SK-N-SH treated with all-trans-retinoic acid at 6 μM for 48 hours (cell line): Measurements from ENCODE around the gene FKTN.

ENCODE experiments used
- ATAC-seq: fragments of 200-7000 bp; cut with Tn5 transposase; 3 replicates; pipeline ENCODE4 v1.9.1; 2020; ENCODE audit warnings: mild to moderate bottlenecking, moderate library complexity
- ARNTL ChIP-seq: fragments of 450-650 bp; formaldehyde crosslinking; IDR thresholded peaks from 2 replicates; pipeline ENCODE4 v1.5.0; 2020; ENCODE audit warnings: low read depth, mild to moderate bottlenecking, moderate library complexity, borderline replicate concordance
- BACH2 ChIP-seq: fragments of 250-450 bp; sonication (Bioruptor Pico); IDR thresholded peaks from 2 replicates; pipeline ENCODE4 v1.9.0; 2021; ENCODE audit warnings: mild to moderate bottlenecking, borderline replicate concordance
- CREB5 ChIP-seq: fragments of 250-450 bp; sonication (Bioruptor Pico); IDR thresholded peaks from 2 replicates; pipeline ENCODE4 v1.5.1; 2020; ENCODE audit warnings: low read depth, mild to moderate bottlenecking, moderate library complexity
- CSDC2 ChIP-seq: fragments of 250-450 bp; sonication (Bioruptor Pico); IDR thresholded peaks from 2 replicates; pipeline ENCODE4 v1.5.0; 2020; ENCODE audit warnings: mild to moderate bottlenecking, moderate library complexity
- ESRRG ChIP-seq: fragments of 250-450 bp; sonication (Bioruptor Pico); IDR thresholded peaks from 2 replicates; pipeline ENCODE4 v1.6.1; 2021; ENCODE audit warnings: mild to moderate bottlenecking
- GLIS3 ChIP-seq: fragments of 250-450 bp; sonication (Bioruptor Pico); IDR thresholded peaks from 2 replicates; pipeline ENCODE4 v1.5.0; 2020; ENCODE audit warnings: mild to moderate bottlenecking, moderate library complexity
- ISL1 ChIP-seq: fragments of 250-450 bp; sonication (Bioruptor Pico); IDR thresholded peaks from 2 replicates; pipeline ENCODE4 v2.1.2; 2022; ENCODE audit warnings: mild to moderate bottlenecking, moderate library complexity
- OSR1 ChIP-seq: fragments of 250-450 bp; sonication (Bioruptor Pico); IDR thresholded peaks from 2 replicates; pipeline ENCODE4 v1.8.0; 2022; ENCODE audit warnings: moderate library complexity, mild to moderate bottlenecking, inconsistent platforms
- PATZ1 ChIP-seq: fragments of 250-450 bp; sonication (Bioruptor Pico); IDR thresholded peaks from 2 replicates; pipeline ENCODE4 v1.8.0; 2020; ENCODE audit warnings: mild to moderate bottlenecking, moderate library complexity, borderline replicate concordance
- PPARA ChIP-seq: fragments of 250-450 bp; sonication (Bioruptor Pico); IDR thresholded peaks from 2 replicates; pipeline ENCODE4 v1.5.0; 2020; ENCODE audit warnings: mild to moderate bottlenecking, borderline replicate concordance
- RARB ChIP-seq: fragments of 250-450 bp; sonication (Bioruptor Pico); IDR thresholded peaks from 2 replicates; pipeline ENCODE4 v1.8.0; 2021; ENCODE audit warnings: mild to moderate bottlenecking, moderate library complexity
- SNAI2 ChIP-seq: fragments of 250-450 bp; sonication (Bioruptor Pico); IDR thresholded peaks from 2 replicates; pipeline ENCODE4 v1.5.0; 2020; ENCODE audit warnings: mild to moderate bottlenecking, moderate library complexity
- TCF4 ChIP-seq: fragments of 250-450 bp; sonication (Bioruptor Pico); IDR thresholded peaks from 2 replicates; pipeline ENCODE4 v1.8.0; 2021; ENCODE audit warnings: mild to moderate bottlenecking, moderate library complexity, borderline replicate concordance
- TSHZ2 ChIP-seq: fragments of 250-450 bp; sonication (Bioruptor Pico); IDR thresholded peaks from 2 replicates; pipeline ENCODE4 v1.5.0; 2020; ENCODE audit warnings: mild to moderate bottlenecking, moderate library complexity
- ZC3H10 ChIP-seq: fragments of 250-450 bp; sonication (Bioruptor Pico); IDR thresholded peaks from 2 replicates; pipeline ENCODE4 v1.5.1; 2021; ENCODE audit warnings: mild to moderate bottlenecking, moderate library complexity
- ZFP3 ChIP-seq: fragments of 250-450 bp; sonication (Bioruptor Pico); IDR thresholded peaks from 2 replicates; pipeline ENCODE4 v1.5.0; 2020; ENCODE audit warnings: mild to moderate bottlenecking, moderate library complexity
- ZFP30 ChIP-seq: fragments of 450-650 bp; formaldehyde crosslinking; IDR thresholded peaks from 2 replicates; pipeline ENCODE4 v1.5.0; 2022; ENCODE audit warnings: mild to moderate bottlenecking, moderate library complexity
- ZNF565 ChIP-seq: fragments of 450-650 bp; formaldehyde crosslinking; conservative IDR thresholded peaks from 2 replicates; pipeline ENCODE4 v1.5.0; 2020; ENCODE audit warnings: low read depth, mild to moderate bottlenecking, moderate library complexity
- ZNF8 ChIP-seq: fragments of 450-650 bp; formaldehyde crosslinking; IDR thresholded peaks from 2 replicates; pipeline ENCODE4 v1.5.0; 2020; ENCODE audit warnings: mild to moderate bottlenecking, moderate library complexity
- TF ChIP-seq, protein P1 (sequence below): fragments of 250-450 bp; sonication (Bioruptor Pico); IDR thresholded peaks from 2 replicates; pipeline ENCODE4 v1.8.0; 2021; ENCODE audit warnings: low read depth, mild to moderate bottlenecking, moderate library complexity, borderline replicate concordance
- TF ChIP-seq, protein P2 (sequence below): fragments of 250-450 bp; sonication (Bioruptor Pico); IDR thresholded peaks from 2 replicates; pipeline ENCODE4 v1.5.1; 2021; ENCODE audit warnings: mild to moderate bottlenecking, moderate library complexity

Gene FKTN

DNA sequence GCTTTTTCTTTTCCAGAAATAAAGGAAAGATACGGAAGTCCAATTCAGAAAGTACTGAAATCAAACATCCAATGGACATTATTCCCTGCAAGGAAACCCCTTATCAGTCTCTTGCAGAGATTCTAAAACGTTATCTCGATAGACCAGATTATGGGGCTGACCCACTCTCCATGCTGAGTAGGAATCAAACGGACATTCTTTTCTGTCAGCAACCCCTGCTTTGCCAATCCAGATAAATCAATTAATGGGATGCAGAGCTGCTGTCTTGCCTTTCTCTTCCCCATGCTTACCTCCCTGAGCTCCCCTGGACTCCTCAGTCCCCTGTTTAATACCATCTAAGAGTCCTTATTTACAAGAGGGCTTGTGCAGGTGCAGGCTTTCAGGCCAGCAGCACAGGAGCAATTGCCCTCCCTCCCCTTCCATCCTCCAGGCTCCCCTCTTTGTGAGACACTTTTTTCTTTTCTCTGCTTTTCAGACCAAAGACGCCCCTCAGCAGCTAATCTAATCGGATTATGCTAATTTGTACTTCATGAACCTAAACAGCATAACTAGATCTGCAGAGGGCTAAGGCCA is 118.5 kb downstream of the FKTN start:
- ATAC-seq, result no peak
- TF ChIP-seq TSHZ2 (no peak), ZC3H10 (CRISPR knock-in tag) (no peak), ZNF8 (CRISPR knock-in tag) (no peak), OSR1 (CRISPR knock-in tag) (no peak), ZFP30 (CRISPR knock-in tag) (no peak), PPARA (CRISPR knock-in tag) (no peak), ISL1 (no peak), RARB (CRISPR knock-in tag) (no peak), ESRRG (CRISPR knock-in tag) (no peak), CSDC2 (CRISPR knock-in tag) (no peak), ZFP3 (CRISPR knock-in tag) (no peak), ZNF565 (CRISPR knock-in tag) (no peak), GLIS3 (CRISPR knock-in tag) (no peak), SNAI2 (CRISPR knock-in tag) (no peak), TCF4 (CRISPR knock-in tag) (no peak), BACH2 (no peak), CREB5 (CRISPR knock-in tag) (no peak), ARNTL (CRISPR knock-in tag) (no peak), PATZ1 (no peak)
- TF ChIP-seq, protein P1, sequence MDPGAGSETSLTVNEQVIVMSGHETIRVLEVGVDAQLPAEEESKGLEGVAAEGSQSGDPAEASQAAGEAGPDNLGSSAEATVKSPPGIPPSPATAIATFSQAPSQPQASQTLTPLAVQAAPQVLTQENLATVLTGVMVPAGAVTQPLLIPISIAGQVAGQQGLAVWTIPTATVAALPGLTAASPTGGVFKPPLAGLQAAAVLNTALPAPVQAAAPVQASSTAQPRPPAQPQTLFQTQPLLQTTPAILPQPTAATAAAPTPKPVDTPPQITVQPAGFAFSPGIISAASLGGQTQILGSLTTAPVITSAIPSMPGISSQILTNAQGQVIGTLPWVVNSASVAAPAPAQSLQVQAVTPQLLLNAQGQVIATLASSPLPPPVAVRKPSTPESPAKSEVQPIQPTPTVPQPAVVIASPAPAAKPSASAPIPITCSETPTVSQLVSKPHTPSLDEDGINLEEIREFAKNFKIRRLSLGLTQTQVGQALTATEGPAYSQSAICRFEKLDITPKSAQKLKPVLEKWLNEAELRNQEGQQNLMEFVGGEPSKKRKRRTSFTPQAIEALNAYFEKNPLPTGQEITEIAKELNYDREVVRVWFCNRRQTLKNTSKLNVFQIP, result no peak

- no peak for TF ChIP-seq TSHZ2
- no peak for TF ChIP-seq ZFP30 (CRISPR knock-in tag)
- TF ChIP-seq RARB (CRISPR knock-in tag), result no peak
- TF ChIP-seq, protein P2, sequence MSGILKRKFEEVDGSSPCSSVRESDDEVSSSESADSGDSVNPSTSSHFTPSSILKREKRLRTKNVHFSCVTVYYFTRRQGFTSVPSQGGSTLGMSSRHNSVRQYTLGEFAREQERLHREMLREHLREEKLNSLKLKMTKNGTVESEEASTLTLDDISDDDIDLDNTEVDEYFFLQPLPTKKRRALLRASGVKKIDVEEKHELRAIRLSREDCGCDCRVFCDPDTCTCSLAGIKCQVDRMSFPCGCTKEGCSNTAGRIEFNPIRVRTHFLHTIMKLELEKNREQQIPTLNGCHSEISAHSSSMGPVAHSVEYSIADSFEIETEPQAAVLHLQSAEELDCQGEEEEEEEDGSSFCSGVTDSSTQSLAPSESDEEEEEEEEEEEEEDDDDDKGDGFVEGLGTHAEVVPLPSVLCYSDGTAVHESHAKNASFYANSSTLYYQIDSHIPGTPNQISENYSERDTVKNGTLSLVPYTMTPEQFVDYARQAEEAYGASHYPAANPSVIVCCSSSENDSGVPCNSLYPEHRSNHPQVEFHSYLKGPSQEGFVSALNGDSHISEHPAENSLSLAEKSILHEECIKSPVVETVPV (CRISPR knock-in tag), result no peak
- no peak for TF ChIP-seq ZNF8 (CRISPR knock-in tag)
- TF ChIP-seq PPARA (CRISPR knock-in tag), result no peak
- no peak for TF ChIP-seq ARNTL (CRISPR knock-in tag)
- TF ChIP-seq, protein P1, result no peak
- TF ChIP-seq ZFP3 (CRISPR knock-in tag), result no peak
- no peak for TF ChIP-seq PATZ1
- TF ChIP-seq CSDC2 (CRISPR knock-in tag), result no peak
- no peak for TF ChIP-seq CREB5 (CRISPR knock-in tag)
- TF ChIP-seq BACH2, result no peak
- no peak for ATAC-seq
These were observed 120.2 kb downstream of the FKTN start for GRCh38 chr9:105678163-105678562.
